OCI-LY7 (cell line): ENCODE measurements around the gene MS4A4A.
A peak's percentile ranks its signal among the peaks of the same experiment; 100 is the strongest.

Source experiments
- EZH2phosphoT487 ChIP-seq: fragments of 200-600 bp; sonication (generic); IDR thresholded peaks from 2 replicates; pipeline ENCODE4 v1.6.1; 2018; ENCODE audit warnings: low read depth, borderline replicate concordance, mild to moderate bottlenecking, mixed run types, antibody characterized with exemption, low read length, moderate library complexity, mixed read lengths
- TF ChIP-seq, protein P1 (sequence below): fragments of 200-600 bp; sonication (generic); conservative IDR thresholded peaks from 2 replicates; pipeline ENCODE4 v1.5.1; 2014; ENCODE audit warnings: mild to moderate bottlenecking, antibody characterized with exemption, low read length, moderate library complexity, mixed read lengths

- TF ChIP-seq EZH2phosphoT487: no peak
- TF ChIP-seq, protein P1, sequence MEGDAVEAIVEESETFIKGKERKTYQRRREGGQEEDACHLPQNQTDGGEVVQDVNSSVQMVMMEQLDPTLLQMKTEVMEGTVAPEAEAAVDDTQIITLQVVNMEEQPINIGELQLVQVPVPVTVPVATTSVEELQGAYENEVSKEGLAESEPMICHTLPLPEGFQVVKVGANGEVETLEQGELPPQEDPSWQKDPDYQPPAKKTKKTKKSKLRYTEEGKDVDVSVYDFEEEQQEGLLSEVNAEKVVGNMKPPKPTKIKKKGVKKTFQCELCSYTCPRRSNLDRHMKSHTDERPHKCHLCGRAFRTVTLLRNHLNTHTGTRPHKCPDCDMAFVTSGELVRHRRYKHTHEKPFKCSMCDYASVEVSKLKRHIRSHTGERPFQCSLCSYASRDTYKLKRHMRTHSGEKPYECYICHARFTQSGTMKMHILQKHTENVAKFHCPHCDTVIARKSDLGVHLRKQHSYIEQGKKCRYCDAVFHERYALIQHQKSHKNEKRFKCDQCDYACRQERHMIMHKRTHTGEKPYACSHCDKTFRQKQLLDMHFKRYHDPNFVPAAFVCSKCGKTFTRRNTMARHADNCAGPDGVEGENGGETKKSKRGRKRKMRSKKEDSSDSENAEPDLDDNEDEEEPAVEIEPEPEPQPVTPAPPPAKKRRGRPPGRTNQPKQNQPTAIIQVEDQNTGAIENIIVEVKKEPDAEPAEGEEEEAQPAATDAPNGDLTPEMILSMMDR: peak; percentile 78
Measured at GRCh38 chr11:60348116-60348515, 67.7 kb downstream of the MS4A4A start.
